Adrenal gland (tissue), 19 donors: ENCODE measurements around the gene TRIM46. TPM values are rescaled to one million over a fixed set of nuclear protein-coding genes. Genes with fewer than 3 reads are reported as not detected.
A peak's percentile ranks its signal among the peaks of the same experiment; 100 is the strongest.

Experiments
- DNase-seq, 7 donors: peaks; one replicate each; pipeline ENCODE4 v3.0.0-alpha.2; 2019 to 2020
- H3K27ac ChIP-seq, 5 donors: fragments of 200-600 bp; sonication (generic) in 4 of 5; 1 replicate in 3 of 5; 2 replicates in 2 of 5; pipeline versions ENCODE4 v1.5.1 to v1.8.0; 2016 to 2020; ENCODE audit warnings: mild to moderate bottlenecking in 1 of 5
- H3K27me3 ChIP-seq: fragments of 200-600 bp; 2 replicates; pipeline ENCODE4 v1.8.0; 2021
- H3K36me3 ChIP-seq, 2 donors: fragments of 200-600 bp; replicated peaks in 1 of 2; 1 replicate in 1 of 2; 2 replicates in 1 of 2; pipeline versions ENCODE4 v1.5.1 to v1.8.0; 2018 to 2022
- H3K4me1 ChIP-seq, 2 donors: fragments of 200-600 bp; replicated peaks in 1 of 2; 1 replicate in 1 of 2; 2 replicates in 1 of 2; pipeline versions ENCODE4 v1.5.1 to v1.8.0; 2018 to 2021
- H3K4me3 ChIP-seq, 4 donors: fragments of 200-600 bp; sonication (generic) in 3 of 4; one replicate each; pipeline ENCODE4 v1.5.1; 2016 to 2018
- H3K9me3 ChIP-seq, 3 donors: fragments of 200-600 bp; sonication (generic) in 1 of 3; replicated peaks in 1 of 3; 1 replicate in 2 of 3; 2 replicates in 1 of 3; pipeline versions ENCODE4 v1.5.1 to v1.8.0; 2016 to 2021
- CTCF ChIP-seq, 6 experiments: fragments of 450-650 bp in 4 of 6; fragments of 200-600 bp in 2 of 6; sonication (generic) in 1 of 6; IDR thresholded peaks; 1 replicate in 5 of 6; 2 replicates in 1 of 6; pipeline versions ENCODE4 v1.5.1 to v1.8.0; 2016 to 2021; ENCODE audit warnings: antibody characterized with exemption in 6 of 6, mild to moderate bottlenecking in 2 of 6, moderate library complexity in 1 of 6
- POLR2A ChIP-seq, 2 donors: fragments of 450-650 bp; IDR thresholded peaks; one replicate each; pipeline ENCODE4 v1.6.1; 2017; ENCODE audit warnings: antibody characterized with exemption in 2 of 2, mild to moderate bottlenecking in 2 of 2, moderate library complexity in 1 of 2
- WGBS, 4 donors: extraction: QIAGEN DNeasy Blood & Tissue Kit in 2 of 4; methylation state at CpG; one replicate each; pipeline versions ENCODE4 v1.1.5 to v1.1.7; 2013 to 2017; 5-methylcytosine and 5-hydroxymethylcytosine counted together
- intact Hi-C, 2 donors: fragments of 100-400 bp; cut with DNase I; formaldehyde crosslinking; loops; one replicate each; pipeline versions ENCODE4 v1.14.1 to v1.15.0; 2022 to 2023
- long read RNA-seq, 10 donors: library from polyadenylated mRNA in 3 of 10; unstranded in 2 of 10; stranded (forward) in 1 of 10; transcript quantifications; one replicate each; pipeline ENCODE4 v2.0.0 and lab custom pipeline, GENCODE V29; 2021 to 2026
- polyA plus RNA-seq, 3 donors: library from polyadenylated mRNA; stranded (reverse); fragments of 200-250 nt in 2 of 3; fragments of 350-450 nt in 1 of 3; fragmentation: Illumina TruSeq in 1 of 3; extraction: RNeasy Lipid Tissue Mini Kit (QIAGEN cat#74804) in 1 of 3; gene quantifications; one replicate each; pipeline ENCODE4 v1.2.3, GENCODE V29; 2013 to 2014
- total RNA-seq, 9 donors: library from RNA; depleted of rRNA in 4 of 9; stranded (reverse); fragments of >200 nt in 4 of 9; fragments of 120-200 nt in 1 of 9; fragmentation: NEBNext Ultra II Directional in 1 of 9; extraction: Animal tissue kit (Norgen Biotek cat#: 25700) in 1 of 9; gene quantifications; one replicate each; pipeline versions ENCODE4 v1.1.0 to v1.2.4, GENCODE V29; 2013 to 2023
- donor health status: healthy with polysubstance abuse.
- donor health status: Bipolar disorder and iron deficiency.
- donor health status: DM: yes; HTN: yes; CAD: no.
- donor health status: DM: no; HTN: no; CAD: no.
- donor health status: DM: no; HTN: no; CAD: no.
- donor health status: DM: yes; HTN: yes; CAD: no.

Gene TRIM46
- under 1 TPM in 7 of 9 donors, not detected in 2; 0.19 to 0.96 (median 0.44) TPM for total RNA-seq
- polyA plus RNA-seq: 1 to 10 TPM in 2 of 3 donors, under 1 TPM in 1; 0.38 to 5.6 (median 1.2) TPM
- long read RNA-seq, donor 1: 0 reads
- long read RNA-seq, donor 2: 0 reads
- long read RNA-seq, donor 3: 0 reads
- long read RNA-seq, donor 4: 0 reads
- long read RNA-seq, donor 5, partial matches to known transcripts: 0 of 1 reads
- long read RNA-seq, donor 5, other reads (novel, unspliced or antisense): 1 of 1 reads
- long read RNA-seq, donor 6: 0 reads
- long read RNA-seq, donor 7: 0 reads
- long read RNA-seq, donor 8: 0 reads
- long read RNA-seq, donor 9: 0 reads
- long read RNA-seq, donor 10: 0 reads

GRCh38 chr1:155173478-155174323 is at the start of gene TRIM46:
TSS of gene TRIM46 (plus strand) at chr1:155173849. CDS start at chr1:155173967, 118 bp downstream.
- peak in 4 of 7 donors; percentile 19 to 68 (median 42) for DNase-seq
- WGBS, 4 donors: 1 to 3% (median 2%) methylated on average over 29 to 38 of the region's 38 CpGs
- Histone ChIP-seq H3K27me3 (no peaks in the 10 kb centered on the region), H3K4me3 (peak within 1 kb of the TSS; percentile 58 to 88 (median 70)), H3K36me3 (peaks cover 0 to 21% of the 10 kb centered on the region in 2 donors), H3K9me3 (no peaks in the 10 kb centered on the region), H3K4me1 (peaks cover 7 to 18% of the 10 kb centered on the region in 2 donors), H3K27ac (peak within 1 kb of the TSS; percentile 65 to 96 (median 81))
- intact Hi-C loops: no loop called here
- peak in 2 of 6 experiments; percentile 14 to 22 for TF ChIP-seq CTCF (IDR thresholded peaks at IDR 0.05)
- no peak for TF ChIP-seq POLR2A (IDR thresholded peaks at IDR 0.05)

GRCh38 chr1:155124503-155125463 is 48.9 kb upstream of the TRIM46 start:
- H3K27me3 ChIP-seq: no peaks in the 10 kb centered on the region
- H3K4me3 ChIP-seq: no peak overlapping the region
- WGBS, 4 donors: 79 to 88% (median 84%) methylated on average over 14 to 16 of the region's 16 CpGs
- H3K9me3 ChIP-seq: no peaks in the 10 kb centered on the region
- TF ChIP-seq CTCF (IDR thresholded peaks at IDR 0.05): no peak
- TF ChIP-seq POLR2A (IDR thresholded peaks at IDR 0.05): no peak
- H3K27ac ChIP-seq: peak overlapping the region in 1 of 5 donors; percentile 40
- H3K36me3 ChIP-seq: no peaks in the 10 kb centered on the region
- H3K4me1 ChIP-seq: peaks cover 28 to 36% of the 10 kb centered on the region in 2 donors
- no peak for DNase-seq
- intact Hi-C loops: loop anchor here in 1 of 2 donors (5.0 kb wide), 1 partner anchor 32 kb away; no protein-coding TSS in a partner anchor

- H3K9me3 ChIP-seq: no peaks in the 10 kb centered on the region
- DNase-seq: no peak
- no peaks in the 10 kb centered on the region for H3K27me3 ChIP-seq
- TF ChIP-seq POLR2A (IDR thresholded peaks at IDR 0.05): no peak
- TF ChIP-seq CTCF (IDR thresholded peaks at IDR 0.05): no peak
- H3K27ac ChIP-seq: peak overlapping the region in 1 of 5 donors; percentile 70
- 77 to 89% (median 82%) methylated on average over 9 to 11 of the region's 11 CpGs for WGBS, 4 donors
- H3K4me3 ChIP-seq: no peak overlapping the region
- H3K36me3 ChIP-seq: no peaks in the 10 kb centered on the region
- intact Hi-C loops: loop anchor here in 1 of 2 donors (5.0 kb wide), 1 partner anchor 33 kb away; no protein-coding TSS in a partner anchor
- peaks cover 28 to 39% of the 10 kb centered on the region in 2 donors for H3K4me1 ChIP-seq
Observed at GRCh38 chr1:155125511-155125945, 48.1 kb upstream of the TRIM46 start.
